GM10248 (cell line): Measurements from ENCODE around the gene LRP6.

Source experiments
- CTCF ChIA-PET: fragments of 300-600 bp; sonication (Branson Sonifier 250); formaldehyde crosslinking; extraction: SDS; loops from one replicate; lab custom pipeline; 2021; ENCODE audit warnings: antibody characterized with exemption; lab: Yijun Ruan, JAX
- POLR2A ChIA-PET: fragments of 350-650 bp; sonication (Branson Sonifier 250); formaldehyde crosslinking; extraction: SDS; loops from one replicate; lab custom pipeline; 2020; ENCODE audit warnings: antibody characterized with exemption; lab: Yijun Ruan, JAX
- DNase-seq: peaks from one replicate; pipeline ENCODE4 v3.0.0; 2012; ENCODE audit errors: extremely low spot score
- TF ChIP-seq, protein P1 (sequence below): IDR thresholded peaks from 2 replicates; pipeline ENCODE4 v1.5.1; 2012; ENCODE audit warnings: mild to moderate bottlenecking, low read depth; ENCODE audit errors: extremely low read depth, missing control alignments, control extremely low read depth

LRP6 gene

DNA sequence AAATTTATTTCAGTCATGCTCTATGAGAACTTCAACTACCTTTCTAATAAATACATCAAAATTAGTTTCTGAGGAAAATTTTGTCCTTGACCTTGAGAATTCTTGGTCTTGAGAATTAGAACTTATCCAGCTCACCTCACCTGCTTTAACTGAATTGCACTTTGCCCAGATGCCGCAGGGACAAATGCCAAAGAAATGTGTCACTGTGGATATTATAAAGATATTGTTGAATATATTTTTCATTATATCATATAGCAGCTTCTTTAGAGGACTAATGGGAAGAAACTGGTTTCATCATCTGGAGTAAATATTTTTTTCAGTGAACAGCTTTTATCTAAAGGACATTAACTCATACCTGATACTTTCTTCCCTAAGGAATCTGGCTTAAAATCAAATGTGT lies 54.1 kb downstream of the LRP6 start:
- CTCF ChIA-PET, result interaction anchor here (1.3 kb wide), 1 partner anchor 10 kb away, joined by 3 read pairs; no protein-coding TSS in a partner anchor
- POLR2A ChIA-PET, result no interaction called here
- DNase-seq, result no peak

DNA sequence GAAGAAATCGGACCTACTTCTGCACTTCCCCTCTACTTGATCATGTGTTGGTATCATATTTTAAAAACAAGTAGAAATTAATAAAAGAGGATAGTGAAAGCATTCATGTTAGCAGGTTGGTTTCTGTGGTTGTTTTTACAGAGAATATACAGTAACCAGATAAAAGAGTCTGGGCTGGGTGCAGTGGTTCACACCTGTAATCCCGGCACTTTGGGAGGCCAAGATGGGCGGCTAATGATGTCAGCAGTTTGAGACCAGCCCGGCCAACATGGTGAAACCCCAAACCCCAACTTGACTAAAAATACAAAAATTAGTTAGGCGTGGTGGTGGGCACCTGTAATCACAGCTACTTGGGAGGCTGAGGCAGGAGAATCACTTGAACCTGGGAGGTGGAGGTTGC lies 55.9 kb downstream of the LRP6 start:
- ChIA-PET CTCF (no interaction called here), POLR2A (no interaction called here)
- TF ChIP-seq, protein P1, sequence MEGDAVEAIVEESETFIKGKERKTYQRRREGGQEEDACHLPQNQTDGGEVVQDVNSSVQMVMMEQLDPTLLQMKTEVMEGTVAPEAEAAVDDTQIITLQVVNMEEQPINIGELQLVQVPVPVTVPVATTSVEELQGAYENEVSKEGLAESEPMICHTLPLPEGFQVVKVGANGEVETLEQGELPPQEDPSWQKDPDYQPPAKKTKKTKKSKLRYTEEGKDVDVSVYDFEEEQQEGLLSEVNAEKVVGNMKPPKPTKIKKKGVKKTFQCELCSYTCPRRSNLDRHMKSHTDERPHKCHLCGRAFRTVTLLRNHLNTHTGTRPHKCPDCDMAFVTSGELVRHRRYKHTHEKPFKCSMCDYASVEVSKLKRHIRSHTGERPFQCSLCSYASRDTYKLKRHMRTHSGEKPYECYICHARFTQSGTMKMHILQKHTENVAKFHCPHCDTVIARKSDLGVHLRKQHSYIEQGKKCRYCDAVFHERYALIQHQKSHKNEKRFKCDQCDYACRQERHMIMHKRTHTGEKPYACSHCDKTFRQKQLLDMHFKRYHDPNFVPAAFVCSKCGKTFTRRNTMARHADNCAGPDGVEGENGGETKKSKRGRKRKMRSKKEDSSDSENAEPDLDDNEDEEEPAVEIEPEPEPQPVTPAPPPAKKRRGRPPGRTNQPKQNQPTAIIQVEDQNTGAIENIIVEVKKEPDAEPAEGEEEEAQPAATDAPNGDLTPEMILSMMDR, result no peak
- DNase-seq, result no peak

More for the DNA sequence above, 54.1 kb downstream of the LRP6 start:
- TF ChIP-seq, protein P1, result no peak

DNA sequence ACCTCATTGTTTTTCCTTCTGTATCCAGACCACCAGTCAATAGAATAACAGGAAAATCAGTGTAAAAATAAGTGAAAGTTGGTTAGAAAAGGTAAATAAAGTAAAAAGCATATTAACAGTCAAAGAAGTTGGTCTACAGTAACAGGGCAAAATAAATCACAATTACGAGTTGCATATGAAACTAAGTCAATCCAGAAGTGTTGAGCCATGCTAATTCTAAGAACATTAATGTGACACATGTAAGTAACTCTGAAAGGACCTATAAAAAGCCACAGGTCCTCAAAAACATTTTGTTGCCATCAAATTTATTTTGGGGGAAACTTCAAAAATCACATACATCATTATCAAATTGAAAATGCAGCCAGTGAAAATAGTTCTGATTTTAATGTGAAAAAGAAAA lies 56.4 kb downstream of the LRP6 start:
- ChIA-PET CTCF (no interaction called here), POLR2A (no interaction called here)
- TF ChIP-seq, protein P1, result no peak
- no peak for DNase-seq

DNA sequence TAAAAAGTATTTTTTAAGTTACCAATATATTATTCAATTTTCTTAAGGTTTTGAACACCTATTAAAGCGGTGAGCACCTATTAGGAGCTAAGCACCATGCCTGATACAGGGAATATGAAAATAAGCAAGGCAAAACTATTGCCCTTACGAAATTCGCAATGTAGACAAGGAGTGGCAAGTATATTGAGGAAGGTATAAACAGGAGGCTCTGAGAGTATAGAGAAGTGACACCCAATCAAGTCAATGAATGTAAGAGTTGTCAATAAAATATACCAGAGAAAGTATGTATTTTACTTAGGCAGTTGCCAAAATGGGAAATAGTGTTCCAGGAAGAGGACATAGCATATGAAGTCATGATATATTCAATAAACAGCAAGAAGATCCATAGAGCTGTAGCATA lies 57.2 kb downstream of the LRP6 start:
- TF ChIP-seq, protein P1, result no peak
- DNase-seq, result no peak
- POLR2A ChIA-PET, result no interaction called here
- CTCF ChIA-PET, result no interaction called here

DNA sequence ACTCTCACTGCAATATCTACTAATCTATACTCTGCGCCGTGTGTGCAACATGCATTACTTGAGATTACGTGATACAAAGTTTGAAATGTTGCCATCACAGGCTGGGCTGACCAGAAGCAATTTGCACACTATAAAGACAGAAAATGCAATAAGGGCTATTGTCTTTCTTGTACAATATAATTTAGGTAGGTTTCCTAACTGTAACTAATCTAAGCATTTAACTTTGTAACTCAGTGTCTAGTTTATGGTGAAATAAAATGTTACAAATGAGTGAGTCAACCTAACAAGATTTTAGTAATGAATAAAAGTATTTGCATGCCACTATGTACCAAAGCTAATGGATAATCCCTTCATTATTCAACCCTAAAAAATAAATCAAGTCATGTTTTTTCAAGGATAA lies 57.8 kb downstream of the LRP6 start:
- POLR2A ChIA-PET, result no interaction called here
- TF ChIP-seq, protein P1, result no peak
- no peak for DNase-seq
- CTCF ChIA-PET, result no interaction called here

DNA sequence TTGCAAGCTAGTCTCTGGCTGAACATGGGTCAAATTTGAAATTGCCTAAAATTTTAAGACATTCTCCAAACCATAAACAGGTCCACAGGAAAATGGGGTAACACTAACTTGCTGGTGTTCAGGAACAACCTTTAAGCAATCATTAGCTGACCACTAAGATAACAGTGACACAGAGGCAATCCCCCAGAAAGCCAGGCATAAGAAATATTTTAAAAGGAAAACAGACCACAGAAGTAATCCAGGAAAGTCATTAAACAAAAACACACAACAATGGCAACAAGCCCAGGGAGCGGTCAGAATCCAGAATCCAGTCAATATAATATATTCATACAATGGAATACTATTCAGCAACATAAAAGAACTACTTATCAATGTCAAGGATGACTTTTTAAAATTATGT lies 59.1 kb downstream of the LRP6 start:
- CTCF ChIA-PET, result interaction anchor here (0.6 to 1.3 kb wide), 2 partner anchors 22 to 118 kb away, joined by 3 read pairs; no protein-coding TSS in a partner anchor
- DNase-seq, result no peak
- TF ChIP-seq, protein P1, result no peak
- POLR2A ChIA-PET, result no interaction called here
